RWPE2 (cell line): ENCODE measurements around the gene IL4R.

ENCODE experiments used
- ATAC-seq: fragments of 200-7000 bp; cut with Tn5 transposase; 3 replicates; pipeline ENCODE4 v1.9.1; 2021; ENCODE audit warnings: low read depth
- DNase-seq: peaks from one replicate; pipeline ENCODE4 v3.0.0-alpha.2; 2020; ENCODE audit warnings: low spot score
- H3K27ac ChIP-seq: fragments of 450-650 bp; 2 replicates; pipeline ENCODE4 v1.5.1; 2017; ENCODE audit warnings: mild to moderate bottlenecking; ENCODE audit not compliant: poor library complexity, severe bottlenecking
- H3K27me3 ChIP-seq: fragments of 250-450 bp; sonication (Bioruptor Pico); 2 replicates; pipeline ENCODE4 v1.5.1; 2021; ENCODE audit warnings: mild to moderate bottlenecking, moderate library complexity; ENCODE audit not compliant: insufficient read depth, poor library complexity, severe bottlenecking
- H3K36me3 ChIP-seq: fragments of 250-450 bp; sonication (Bioruptor Pico); 2 replicates; pipeline ENCODE4 v1.5.1; 2020; ENCODE audit warnings: low read depth, mild to moderate bottlenecking, moderate library complexity
- H3K4me1 ChIP-seq: fragments of 250-450 bp; sonication (Bioruptor Pico); 2 replicates; pipeline ENCODE4 v1.5.1; 2021; ENCODE audit warnings: mild to moderate bottlenecking, moderate library complexity; ENCODE audit not compliant: insufficient read depth, poor library complexity, severe bottlenecking
- H3K4me3 ChIP-seq: fragments of 250-450 bp; sonication (Bioruptor Pico); 2 replicates; pipeline ENCODE4 v1.5.1; 2021; ENCODE audit warnings: mild to moderate bottlenecking, moderate library complexity; ENCODE audit not compliant: severe bottlenecking
- H3K9me3 ChIP-seq: fragments of 250-450 bp; sonication (Bioruptor Pico); 2 replicates; pipeline ENCODE4 v1.5.1; 2021; ENCODE audit warnings: mild to moderate bottlenecking, moderate library complexity; ENCODE audit not compliant: severe bottlenecking
- TF ChIP-seq, protein P1 (sequence below): fragments of 450-650 bp; IDR thresholded peaks from one replicate; pipeline ENCODE4 v1.5.1; 2017; ENCODE audit warnings: mild to moderate bottlenecking, moderate library complexity; ENCODE audit not compliant: poor library complexity, severe bottlenecking

IL4R gene

GRCh38 chr16:27381974-27382855 is 68.4 kb downstream of the IL4R start:
- Histone ChIP-seq H3K27me3 (no peaks in the 10 kb centered on the region), H3K9me3 (no peaks in the 10 kb centered on the region), H3K36me3 (no peaks in the 10 kb centered on the region), H3K27ac (no peak overlapping the region), H3K4me1 (no peaks in the 10 kb centered on the region), H3K4me3 (no peak overlapping the region)
- DNase-seq = no peak
- TF ChIP-seq, protein P1, sequence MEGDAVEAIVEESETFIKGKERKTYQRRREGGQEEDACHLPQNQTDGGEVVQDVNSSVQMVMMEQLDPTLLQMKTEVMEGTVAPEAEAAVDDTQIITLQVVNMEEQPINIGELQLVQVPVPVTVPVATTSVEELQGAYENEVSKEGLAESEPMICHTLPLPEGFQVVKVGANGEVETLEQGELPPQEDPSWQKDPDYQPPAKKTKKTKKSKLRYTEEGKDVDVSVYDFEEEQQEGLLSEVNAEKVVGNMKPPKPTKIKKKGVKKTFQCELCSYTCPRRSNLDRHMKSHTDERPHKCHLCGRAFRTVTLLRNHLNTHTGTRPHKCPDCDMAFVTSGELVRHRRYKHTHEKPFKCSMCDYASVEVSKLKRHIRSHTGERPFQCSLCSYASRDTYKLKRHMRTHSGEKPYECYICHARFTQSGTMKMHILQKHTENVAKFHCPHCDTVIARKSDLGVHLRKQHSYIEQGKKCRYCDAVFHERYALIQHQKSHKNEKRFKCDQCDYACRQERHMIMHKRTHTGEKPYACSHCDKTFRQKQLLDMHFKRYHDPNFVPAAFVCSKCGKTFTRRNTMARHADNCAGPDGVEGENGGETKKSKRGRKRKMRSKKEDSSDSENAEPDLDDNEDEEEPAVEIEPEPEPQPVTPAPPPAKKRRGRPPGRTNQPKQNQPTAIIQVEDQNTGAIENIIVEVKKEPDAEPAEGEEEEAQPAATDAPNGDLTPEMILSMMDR = no peak
- ATAC-seq = no peak

DNA sequence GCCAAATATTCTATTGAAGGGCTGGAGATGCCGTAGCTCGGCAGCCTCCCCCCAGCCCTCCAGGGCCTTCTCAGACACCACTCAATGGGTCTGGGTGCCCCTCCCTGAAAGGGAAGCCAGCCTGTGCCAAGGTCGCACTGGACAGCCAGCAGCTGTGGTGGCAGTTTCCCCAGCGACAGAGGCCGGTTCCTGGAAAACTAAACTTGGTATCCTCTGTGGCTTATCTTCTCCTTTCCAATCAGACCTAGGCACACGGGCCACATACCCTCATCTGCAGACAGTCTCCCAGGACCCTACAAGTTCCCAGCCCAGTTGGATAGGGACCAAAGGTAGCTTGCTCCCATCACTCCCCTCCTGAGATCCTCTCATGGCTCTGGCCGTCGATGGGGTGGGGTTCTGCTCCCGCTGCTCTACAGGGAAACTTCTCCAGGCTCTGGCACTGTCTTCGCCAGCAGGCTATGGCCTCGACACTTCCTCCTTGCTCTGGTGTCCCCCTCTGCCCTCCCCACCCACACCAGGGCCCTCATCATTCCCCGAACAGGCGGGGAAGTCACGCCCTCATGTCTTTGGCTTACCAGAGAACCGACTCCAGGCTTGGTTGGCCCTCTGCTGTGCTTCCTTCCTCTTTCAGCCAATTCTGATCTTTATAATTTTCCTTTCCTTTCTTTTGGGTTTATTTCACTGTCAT is 69.9 kb downstream of the IL4R start:
- DNase-seq (no peak), ATAC-seq (no peak)
- Histone ChIP-seq H3K27me3 (no peaks in the 10 kb centered on the region), H3K9me3 (no peaks in the 10 kb centered on the region), H3K4me1 (no peaks in the 10 kb centered on the region), H3K36me3 (no peaks in the 10 kb centered on the region), H3K4me3 (no peak overlapping the region), H3K27ac (no peak overlapping the region)
- TF ChIP-seq, protein P1 = no peak

GRCh38 chr16:27384425-27384824 is 70.7 kb downstream of the IL4R start:
- H3K27ac ChIP-seq = no peak overlapping the region
- no peak overlapping the region for H3K4me3 ChIP-seq
- H3K9me3 ChIP-seq = no peaks in the 10 kb centered on the region
- DNase-seq = no peak
- H3K27me3 ChIP-seq = no peaks in the 10 kb centered on the region
- TF ChIP-seq, protein P1 = no peak
- H3K4me1 ChIP-seq = no peaks in the 10 kb centered on the region
- no peaks in the 10 kb centered on the region for H3K36me3 ChIP-seq
- no peak for ATAC-seq

GRCh38 chr16:27385398-27385797 is 71.6 kb downstream of the IL4R start:
- no peak for DNase-seq
- Histone ChIP-seq H3K4me3 (no peak overlapping the region), H3K9me3 (no peaks in the 10 kb centered on the region), H3K4me1 (no peaks in the 10 kb centered on the region), H3K27me3 (no peaks in the 10 kb centered on the region), H3K27ac (no peak overlapping the region), H3K36me3 (no peaks in the 10 kb centered on the region)
- TF ChIP-seq, protein P1 = no peak
- ATAC-seq = no peak
